Measurements from ENCODE around the gene KRT14. TPM values are rescaled to one million over a fixed set of nuclear protein-coding genes. Genes with fewer than 3 reads are reported as not detected.

KRT14 gene
- total RNA-seq, 1 donor from 2014 or later = not detected

- Mint-ChIP-seq H3K36me3 (ENCODE audit: low read depth) (no peaks in the 10 kb centered on the region), H3K27me3 (peaks cover 42% of the 10 kb centered on the region)
These were observed 27.1 kb downstream of the KRT14 start for GRCh38 chr17:41559548-41559947.

GRCh38 chr17:41556931-41557330, 29.8 kb downstream of the KRT14 start:
- no peaks in the 10 kb centered on the region for H3K4me1 Mint-ChIP-seq
- intact Hi-C loops (cut with micrococcal nuclease) = no loop called here

More at GRCh38 chr17:41559548-41559947, 27.1 kb downstream of the KRT14 start:
- no peaks in the 10 kb centered on the region for H3K4me1 Mint-ChIP-seq
- no peak overlapping the region for H3K4me3 Mint-ChIP-seq
- intact Hi-C loops (cut with micrococcal nuclease) = no loop called here
- no peak for DNase-seq
- no peak overlapping the region for H3K27ac Mint-ChIP-seq
- H3K9me3 Mint-ChIP-seq = no peaks in the 10 kb centered on the region

GRCh38 chr17:41556306-41556705, 30.4 kb downstream of the KRT14 start:
- no peaks in the 10 kb centered on the region for H3K4me1 Mint-ChIP-seq
- no peak for DNase-seq
- no peaks in the 10 kb centered on the region for H3K9me3 Mint-ChIP-seq
- H3K36me3 Mint-ChIP-seq (ENCODE audit: low read depth) = no peaks in the 10 kb centered on the region
- intact Hi-C loops (cut with micrococcal nuclease) = no loop called here
- peaks cover 39% of the 10 kb centered on the region for H3K27me3 Mint-ChIP-seq
- H3K27ac Mint-ChIP-seq = no peak overlapping the region
- no peak overlapping the region for H3K4me3 Mint-ChIP-seq

More at GRCh38 chr17:41556931-41557330, 29.8 kb downstream of the KRT14 start:
- no peak for DNase-seq
- H3K27ac Mint-ChIP-seq = no peak overlapping the region
- peaks cover 38% of the 10 kb centered on the region for H3K27me3 Mint-ChIP-seq
- H3K4me3 Mint-ChIP-seq = no peak overlapping the region
- H3K36me3 Mint-ChIP-seq (ENCODE audit: low read depth) = no peaks in the 10 kb centered on the region
- no peaks in the 10 kb centered on the region for H3K9me3 Mint-ChIP-seq

- Mint-ChIP-seq H3K4me3 (no peak overlapping the region), H3K27ac (no peak overlapping the region), H3K27me3 (peaks cover 37% of the 10 kb centered on the region), H3K4me1 (no peaks in the 10 kb centered on the region), H3K36me3 (ENCODE audit: low read depth) (no peaks in the 10 kb centered on the region), H3K9me3 (no peaks in the 10 kb centered on the region)
- no peak for DNase-seq
- intact Hi-C loops (cut with micrococcal nuclease) = no loop called here
These were observed 31.4 kb downstream of the KRT14 start for GRCh38 chr17:41555105-41555887.

GRCh38 chr17:41553987-41554680, 32.6 kb downstream of the KRT14 start:
- Mint-ChIP-seq H3K27me3 (peaks cover 34% of the 10 kb centered on the region), H3K4me3 (no peak overlapping the region), H3K9me3 (no peaks in the 10 kb centered on the region), H3K36me3 (ENCODE audit: low read depth) (no peaks in the 10 kb centered on the region), H3K4me1 (peaks cover 4% of the 10 kb centered on the region), H3K27ac (no peak overlapping the region)
- intact Hi-C loops (cut with micrococcal nuclease) = no loop called here
- no peak for DNase-seq

GRCh38 chr17:41553176-41553575, 33.5 kb downstream of the KRT14 start:
- DNase-seq = no peak
- Mint-ChIP-seq H3K27ac (no peak overlapping the region), H3K4me1 (peaks cover 12% of the 10 kb centered on the region), H3K4me3 (no peak overlapping the region), H3K9me3 (no peaks in the 10 kb centered on the region), H3K36me3 (ENCODE audit: low read depth) (no peaks in the 10 kb centered on the region), H3K27me3 (peaks cover 32% of the 10 kb centered on the region)
- intact Hi-C loops (cut with micrococcal nuclease) = no loop called here

- Mint-ChIP-seq H3K4me3 (no peak overlapping the region), H3K27me3 (peaks cover 26% of the 10 kb centered on the region), H3K27ac (no peak overlapping the region), H3K9me3 (peaks cover 1% of the 10 kb centered on the region), H3K4me1 (peaks cover 19% of the 10 kb centered on the region), H3K36me3 (ENCODE audit: low read depth) (no peaks in the 10 kb centered on the region)
- DNase-seq = no peak
- intact Hi-C loops (cut with micrococcal nuclease) = no loop called here
These were observed 34.2 kb downstream of the KRT14 start for GRCh38 chr17:41552455-41552854.

- H3K27ac Mint-ChIP-seq = no peak overlapping the region
These were observed 35.3 kb downstream of the KRT14 start for GRCh38 chr17:41551365-41551764.

GRCh38 chr17:41549596-41550039, 37.1 kb downstream of the KRT14 start:
- no peak overlapping the region for H3K27ac Mint-ChIP-seq
- peaks cover 14% of the 10 kb centered on the region for H3K27me3 Mint-ChIP-seq
- H3K36me3 Mint-ChIP-seq (ENCODE audit: low read depth) = peaks cover 4% of the 10 kb centered on the region
- peaks cover 19% of the 10 kb centered on the region for H3K4me1 Mint-ChIP-seq
- H3K4me3 Mint-ChIP-seq = no peak overlapping the region
- DNase-seq = no peak
- intact Hi-C loops (cut with micrococcal nuclease) = loop anchor here (1.0 to 10.0 kb wide), 6 partner anchors 29 to 745 kb away; no protein-coding TSS in a partner anchor
- peaks cover 12% of the 10 kb centered on the region for H3K9me3 Mint-ChIP-seq

More at GRCh38 chr17:41551365-41551764, 35.3 kb downstream of the KRT14 start:
- intact Hi-C loops (cut with micrococcal nuclease) = no loop called here
- Mint-ChIP-seq H3K9me3 (peaks cover 12% of the 10 kb centered on the region), H3K36me3 (ENCODE audit: low read depth) (peaks cover 4% of the 10 kb centered on the region), H3K27me3 (peaks cover 23% of the 10 kb centered on the region), H3K4me1 (peaks cover 19% of the 10 kb centered on the region), H3K4me3 (no peak overlapping the region)
- DNase-seq = no peak

- intact Hi-C loops (cut with micrococcal nuclease) = loop anchor here (1.0 to 10.0 kb wide), 6 partner anchors 30 to 744 kb away; no protein-coding TSS in a partner anchor
- peak overlapping the region; percentile 82 for H3K27ac Mint-ChIP-seq
- DNase-seq = peak; percentile 95
- H3K27me3 Mint-ChIP-seq = peaks cover 13% of the 10 kb centered on the region
- peaks cover 4% of the 10 kb centered on the region for H3K36me3 Mint-ChIP-seq (ENCODE audit: low read depth)
- peaks cover 19% of the 10 kb centered on the region for H3K4me1 Mint-ChIP-seq
- H3K9me3 Mint-ChIP-seq = peaks cover 12% of the 10 kb centered on the region
- peak overlapping the region; percentile 66 for H3K4me3 Mint-ChIP-seq
These were observed 37.7 kb downstream of the KRT14 start for GRCh38 chr17:41548844-41549595.

- DNase-seq = peak; percentile 73
- intact Hi-C loops (cut with micrococcal nuclease) = loop anchor here (2.0 to 10.0 kb wide), 4 partner anchors 31 to 743 kb away; no protein-coding TSS in a partner anchor
- peaks cover 12% of the 10 kb centered on the region for H3K9me3 Mint-ChIP-seq
- peak overlapping the region; percentile 67 for H3K27ac Mint-ChIP-seq
- peaks cover 4% of the 10 kb centered on the region for H3K36me3 Mint-ChIP-seq (ENCODE audit: low read depth)
- H3K27me3 Mint-ChIP-seq = peaks cover 10% of the 10 kb centered on the region
- peaks cover 19% of the 10 kb centered on the region for H3K4me1 Mint-ChIP-seq
- peak overlapping the region; percentile 0 for H3K4me3 Mint-ChIP-seq
These were observed 38.5 kb downstream of the KRT14 start for GRCh38 chr17:41547921-41548843.

- Mint-ChIP-seq H3K4me1 (peaks cover 19% of the 10 kb centered on the region), H3K27ac (no peak overlapping the region), H3K27me3 (peaks cover 6% of the 10 kb centered on the region), H3K4me3 (no peak overlapping the region), H3K9me3 (peaks cover 12% of the 10 kb centered on the region), H3K36me3 (ENCODE audit: low read depth) (peaks cover 4% of the 10 kb centered on the region)
- no peak for DNase-seq
- intact Hi-C loops (cut with micrococcal nuclease) = loop anchor here (5.0 to 10.0 kb wide), 2 partner anchors 145 to 743 kb away; no protein-coding TSS in a partner anchor
These were observed 39.3 kb downstream of the KRT14 start for GRCh38 chr17:41547378-41547841.

Measured in activated CD4-positive, alpha-beta T cell treated with anti-CD3 and anti-CD28 coated beads, Interleukin-2, amount 10 ng/mL, durations not matched to agents 24 days and 14 days (primary cell).